OCI-LY7 (cell line): ENCODE measurements around the gene CCSAP. TPM values are rescaled to one million over a fixed set of nuclear protein-coding genes. Genes with fewer than 3 reads are reported as not detected.

Experiments used
- BruUV-seq: library from RNA; stranded (reverse); fragments of 400-500 nt; replicated peaks from 2 replicates; lab custom pipeline; 2021; lab: Mats Ljungman, UMichigan
- CTCF ChIA-PET: fragments of 300-600 bp; sonication (Branson Sonifier 250); formaldehyde crosslinking; loops from one replicate; lab custom pipeline; 2022; ENCODE audit warnings: antibody characterized with exemption; ENCODE audit not compliant: unreplicated experiment; lab: Charles Lee
- POLR2A ChIA-PET: fragments of 300-600 bp; sonication (Branson Sonifier 250); formaldehyde crosslinking; loops from one replicate; lab custom pipeline; 2022; ENCODE audit warnings: antibody characterized with exemption; lab: Charles Lee
- DNase-seq: peaks from one replicate; pipeline ENCODE4 v3.0.0-alpha.2; 2015; ENCODE audit warnings: low spot score
- H2AFZ ChIP-seq: fragments of 200-600 bp; sonication (generic), shearing (Covaris generic); 2 replicates; pipeline ENCODE4 v1.6.1; 2014; ENCODE audit warnings: mild to moderate bottlenecking, antibody characterized with exemption, low read length, moderate library complexity
- H3K27ac ChIP-seq: fragments of 200-600 bp; sonication (generic); 2 replicates; pipeline ENCODE4 v1.5.1; 2014; ENCODE audit warnings: mixed run types, low read depth, mild to moderate bottlenecking, moderate library complexity, low read length, inconsistent platforms; ENCODE audit not compliant: poor library complexity, severe bottlenecking
- H3K36me3 ChIP-seq: fragments of 200-600 bp; sonication (generic); 2 replicates; pipeline ENCODE4 v1.6.1; 2014; ENCODE audit warnings: mild to moderate bottlenecking, antibody characterized with exemption, low read length, moderate library complexity, mixed read lengths; ENCODE audit not compliant: insufficient read depth
- H3K4me1 ChIP-seq: fragments of 200-600 bp; sonication (generic); 2 replicates; pipeline ENCODE4 v1.5.1; 2014; ENCODE audit warnings: mild to moderate bottlenecking, low read length; ENCODE audit not compliant: insufficient read depth, poor library complexity, severe bottlenecking
- H3K4me2 ChIP-seq: fragments of 200-600 bp; sonication (generic); 2 replicates; pipeline ENCODE4 v1.6.1; 2014; ENCODE audit warnings: mild to moderate bottlenecking, low read length
- H3K4me3 ChIP-seq: fragments of 200-600 bp; sonication (generic); 2 replicates; pipeline ENCODE4 v1.5.1; 2014; ENCODE audit warnings: mild to moderate bottlenecking, low read depth, low read length; ENCODE audit not compliant: poor library complexity, severe bottlenecking
- H3K79me2 ChIP-seq: fragments of 200-600 bp; sonication (generic); 2 replicates; pipeline ENCODE4 v1.6.1; 2016; ENCODE audit warnings: low read depth, mild to moderate bottlenecking, low read length, moderate library complexity, mixed read lengths; ENCODE audit not compliant: insufficient read depth
- H3K9me2 ChIP-seq: fragments of 200-600 bp; sonication (generic); 2 replicates; pipeline ENCODE4 v1.6.1; 2016; ENCODE audit warnings: mild to moderate bottlenecking, low read length, mixed read lengths; ENCODE audit not compliant: insufficient read depth
- H3K9me3 ChIP-seq: fragments of 200-600 bp; sonication (generic); 2 replicates; pipeline ENCODE4 v1.6.1; 2014; ENCODE audit warnings: mild to moderate bottlenecking, mixed run types, low read length, mixed read lengths
- H4K20me1 ChIP-seq: fragments of 200-600 bp; sonication (generic); 2 replicates; pipeline ENCODE4 v1.6.1; 2014; ENCODE audit warnings: mild to moderate bottlenecking, antibody characterized with exemption, low read length, moderate library complexity, mixed read lengths; ENCODE audit not compliant: insufficient read depth
- EZH2phosphoT487 ChIP-seq: fragments of 200-600 bp; sonication (generic); IDR thresholded peaks from 2 replicates; pipeline ENCODE4 v1.6.1; 2018; ENCODE audit warnings: low read depth, borderline replicate concordance, mild to moderate bottlenecking, mixed run types, antibody characterized with exemption, low read length, moderate library complexity, mixed read lengths
- intact Hi-C: fragments of 100-400 bp; cut with micrococcal nuclease; formaldehyde crosslinking; loops from one replicate; pipeline ENCODE4 v1.10.0; 2022; ENCODE audit not compliant: unreplicated experiment
- total RNA-seq, 2 experiments: library from RNA; depleted of rRNA in 1 of 2; stranded (reverse); fragments of >200 nt in 1 of 2; shearing (Covaris generic) in 1 of 2; gene quantifications; 2 replicates each; pipeline ENCODE4 v1.2.3, GENCODE V29; 2014 to 2022
- TF ChIP-seq, protein P1 (sequence below): fragments of 200-600 bp; sonication (generic); conservative IDR thresholded peaks from 2 replicates; pipeline ENCODE4 v1.5.1; 2014; ENCODE audit warnings: mild to moderate bottlenecking, antibody characterized with exemption, low read length, moderate library complexity, mixed read lengths

Gene CCSAP
- total RNA-seq, 2 experiments from 2014 or later, result 10.5 to 15.7 TPM

DNA sequence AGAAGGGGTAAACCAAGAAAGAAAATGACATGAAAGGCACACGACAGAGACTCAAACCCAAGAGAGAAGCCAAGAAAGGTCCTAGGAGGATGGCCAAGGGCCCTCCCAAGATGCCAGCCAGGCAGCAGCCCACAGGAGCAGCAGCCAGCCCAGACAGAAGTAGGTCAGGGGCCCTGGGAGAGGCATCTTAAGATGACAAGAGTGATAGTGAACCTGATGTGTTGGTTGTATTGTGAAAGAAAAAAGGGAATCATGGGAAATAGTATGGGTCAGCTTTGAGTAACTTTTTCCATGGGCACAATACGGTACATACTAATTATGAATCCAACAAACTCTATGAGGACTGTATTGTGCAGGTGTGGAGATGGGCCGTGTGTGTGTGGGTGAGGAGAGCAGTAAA, 3.3 kb downstream of the CCSAP start:
- H3K27ac ChIP-seq, result peak overlapping the region; percentile 30
- no peaks in the 10 kb centered on the region for H3K9me2 ChIP-seq
- 0 out of 2 replicates have a peak, but pooled peaks cover 6% of the 10 kb centered on the region for H4K20me1 ChIP-seq
- no TSS peak for BruUV-seq
- peaks cover 18% of the 10 kb centered on the region for H3K36me3 ChIP-seq
- peaks cover 4% of the 10 kb centered on the region; the same call in 1 of the 2 replicates for H3K9me3 ChIP-seq
- H3K4me2 ChIP-seq, result peak overlapping the region; percentile 100
- no peak overlapping the region for H2AFZ ChIP-seq
- no peak for DNase-seq
- TF ChIP-seq EZH2phosphoT487, result no peak
- TF ChIP-seq, protein P1, sequence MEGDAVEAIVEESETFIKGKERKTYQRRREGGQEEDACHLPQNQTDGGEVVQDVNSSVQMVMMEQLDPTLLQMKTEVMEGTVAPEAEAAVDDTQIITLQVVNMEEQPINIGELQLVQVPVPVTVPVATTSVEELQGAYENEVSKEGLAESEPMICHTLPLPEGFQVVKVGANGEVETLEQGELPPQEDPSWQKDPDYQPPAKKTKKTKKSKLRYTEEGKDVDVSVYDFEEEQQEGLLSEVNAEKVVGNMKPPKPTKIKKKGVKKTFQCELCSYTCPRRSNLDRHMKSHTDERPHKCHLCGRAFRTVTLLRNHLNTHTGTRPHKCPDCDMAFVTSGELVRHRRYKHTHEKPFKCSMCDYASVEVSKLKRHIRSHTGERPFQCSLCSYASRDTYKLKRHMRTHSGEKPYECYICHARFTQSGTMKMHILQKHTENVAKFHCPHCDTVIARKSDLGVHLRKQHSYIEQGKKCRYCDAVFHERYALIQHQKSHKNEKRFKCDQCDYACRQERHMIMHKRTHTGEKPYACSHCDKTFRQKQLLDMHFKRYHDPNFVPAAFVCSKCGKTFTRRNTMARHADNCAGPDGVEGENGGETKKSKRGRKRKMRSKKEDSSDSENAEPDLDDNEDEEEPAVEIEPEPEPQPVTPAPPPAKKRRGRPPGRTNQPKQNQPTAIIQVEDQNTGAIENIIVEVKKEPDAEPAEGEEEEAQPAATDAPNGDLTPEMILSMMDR, result no peak
- peak overlapping the region; percentile 79 for H3K4me3 ChIP-seq
- peaks cover 66% of the 10 kb centered on the region for H3K79me2 ChIP-seq
- ChIA-PET CTCF (no interaction called here), POLR2A (interaction anchor here (0.6 to 1.8 kb wide), 6 partner anchors 9 to 303 kb away, joined by 3 to 4 read pairs (median 4); partner anchors contain the start of gene NUP133)
- peaks cover 48% of the 10 kb centered on the region for H3K4me1 ChIP-seq
- intact Hi-C loops, result no loop called here

DNA sequence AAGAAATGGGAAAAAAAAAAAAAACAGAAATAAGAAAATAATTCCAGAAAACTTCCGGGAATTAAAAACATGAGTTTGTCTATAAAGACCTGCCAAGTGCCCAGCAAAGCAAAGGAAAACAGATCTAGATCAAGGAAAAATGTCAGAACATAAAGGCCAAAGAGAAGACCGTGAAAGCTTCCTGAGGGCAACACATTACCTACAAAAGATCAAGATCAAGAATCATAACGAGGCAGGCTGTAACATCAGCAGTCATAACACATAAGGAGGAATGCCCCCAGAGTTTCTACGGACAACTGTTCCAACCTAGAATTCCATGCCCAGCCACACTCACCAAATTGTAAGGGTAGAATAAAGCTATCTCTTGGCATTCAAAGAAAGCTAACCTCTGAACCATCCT, 3.8 kb downstream of the CCSAP start:
- peaks cover 70% of the 10 kb centered on the region for H3K79me2 ChIP-seq
- H3K4me1 ChIP-seq, result peaks cover 48% of the 10 kb centered on the region
- no TSS peak for BruUV-seq
- peak overlapping the region; percentile 100 for H3K4me2 ChIP-seq
- DNase-seq, result no peak
- 0 out of 2 replicates have a peak, but pooled peaks cover 6% of the 10 kb centered on the region for H4K20me1 ChIP-seq
- intact Hi-C loops, result no loop called here
- H3K4me3 ChIP-seq, result peak overlapping the region; percentile 79
- H3K9me2 ChIP-seq, result no peaks in the 10 kb centered on the region
- ChIA-PET POLR2A (interaction anchor here (0.6 to 1.8 kb wide), 6 partner anchors 8 to 302 kb away, joined by 3 to 5 read pairs (median 4); partner anchors contain the start of gene NUP133), CTCF (no interaction called here)
- TF ChIP-seq EZH2phosphoT487, result no peak
- TF ChIP-seq, protein P1, result no peak
- no peak overlapping the region for H3K27ac ChIP-seq
- H3K9me3 ChIP-seq, result peaks cover 7% of the 10 kb centered on the region; the same call in 1 of the 2 replicates
- no peak overlapping the region for H2AFZ ChIP-seq
- peaks cover 22% of the 10 kb centered on the region for H3K36me3 ChIP-seq

DNA sequence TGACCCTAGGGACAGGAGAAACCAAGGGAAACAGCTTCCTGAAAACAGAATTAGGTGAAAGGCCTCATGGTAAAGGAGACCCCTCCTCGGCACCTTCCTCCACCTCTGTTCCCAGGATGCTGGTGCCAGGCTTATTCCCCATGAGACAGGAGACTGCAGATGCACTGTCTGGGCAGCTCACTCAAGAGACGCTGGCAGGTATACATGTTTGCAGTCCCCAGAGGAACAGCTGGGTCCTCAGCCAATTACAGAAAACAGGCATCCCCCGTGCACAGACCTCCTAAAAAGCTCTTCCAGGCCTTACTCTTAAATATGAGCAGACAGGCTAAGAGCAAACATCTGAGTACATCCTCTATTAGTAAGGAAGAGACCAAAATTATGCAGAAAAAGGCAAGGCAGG, 6.5 kb downstream of the CCSAP start:
- peak; percentile 17 for DNase-seq
- H3K79me2 ChIP-seq, result peaks cover 75% of the 10 kb centered on the region
- H3K4me2 ChIP-seq, result peak overlapping the region; percentile 23
- no peak overlapping the region for H2AFZ ChIP-seq
- ChIA-PET POLR2A (interaction anchor here (0.6 to 1.0 kb wide), 3 partner anchors 12 to 109 kb away, joined by 3 to 5 read pairs (median 5); no protein-coding TSS in a partner anchor), CTCF (no interaction called here)
- H3K9me3 ChIP-seq, result peaks cover 9% of the 10 kb centered on the region; the same call in 1 of the 2 replicates
- TF ChIP-seq, protein P1, result no peak
- no peak for TF ChIP-seq EZH2phosphoT487
- BruUV-seq, result no TSS peak
- H3K4me3 ChIP-seq, result no peak overlapping the region
- H3K36me3 ChIP-seq, result peaks cover 25% of the 10 kb centered on the region
- H3K4me1 ChIP-seq, result peaks cover 40% of the 10 kb centered on the region
- H4K20me1 ChIP-seq, result 0 out of 2 replicates have a peak, but pooled peaks cover 3% of the 10 kb centered on the region
- H3K9me2 ChIP-seq, result no peaks in the 10 kb centered on the region
- intact Hi-C loops, result no loop called here
- H3K27ac ChIP-seq, result no peak overlapping the region
